A549 (cell line): ENCODE measurements around the gene SLC1A2. TPM values are rescaled to one million over a fixed set of nuclear protein-coding genes. Genes with fewer than 3 reads are reported as not detected.

Experiments used
- ATAC-seq, 2 experiments: fragments of 200-7000 bp in 1 of 2; fragments of >200 bp in 1 of 2; cut with Nextera tagmentation in 1 of 2; cut with Tn5 transposase in 1 of 2; 3 replicates each; pipeline versions ENCODE4 v1.8.0 to v1.9.1; 2018 to 2020; ENCODE audit warnings: mild to moderate bottlenecking in 1 of 2, moderate library complexity in 1 of 2
- CTCF ChIA-PET: fragments of 300-600 bp; sonication (Branson Sonifier 250); formaldehyde crosslinking; extraction: SDS; loops from one replicate; lab custom pipeline; 2021; ENCODE audit warnings: antibody characterized with exemption, inconsistent platforms; lab: Yijun Ruan, JAX
- POLR2A ChIA-PET: fragments of 350-600 bp; formaldehyde crosslinking; extraction: SDS; loops from one replicate; lab custom pipeline; 2021; ENCODE audit warnings: antibody characterized with exemption, inconsistent platforms; lab: Yijun Ruan, JAX
- DNase-seq, 2 experiments: peaks; one replicate each; pipeline versions ENCODE4 v3.0.0 to v3.0.0-alpha.2; 2011 to 2016; ENCODE audit warnings: low read depth in 1 of 2, low spot score in 1 of 2
- FAIRE-seq: peaks from 2 replicates; lab custom pipeline; 2011; peaks lifted over from hg19 to GRCh38; lab: Jason Lieb, UNC
- H3K27ac ChIP-seq, 2 experiments: fragments of >200 bp; sonication (Bioruptor Twin); formaldehyde crosslinking; 3 replicates each; pipeline ENCODE4 v1.5.1; 2016 to 2017
- H3K4me1 ChIP-seq: fragments of >200 bp; sonication (Bioruptor Twin); formaldehyde crosslinking; 3 replicates; pipeline ENCODE4 v1.6.1; 2016
- H3K4me2 ChIP-seq: fragments of >200 bp; sonication (Bioruptor Twin); formaldehyde crosslinking; 3 replicates; pipeline ENCODE4 v1.6.1; 2016
- H3K4me3 ChIP-seq: fragments of >200 bp; sonication (Bioruptor Twin); formaldehyde crosslinking; 3 replicates; pipeline ENCODE4 v1.5.1; 2016
- H3K9me3 ChIP-seq: fragments of >200 bp; sonication (Bioruptor Twin); formaldehyde crosslinking; 3 replicates; pipeline ENCODE4 v1.6.1; 2016
- CEBPB ChIP-seq, 2 experiments: fragments of >200 bp in 1 of 2; sonication (Bioruptor Twin) in 1 of 2; formaldehyde crosslinking in 1 of 2; IDR thresholded peaks; 2 replicates each; pipeline ENCODE4 v1.6.1; 2012 to 2016
- CHD4 ChIP-seq: fragments of 200-600 bp; sonication (generic); IDR thresholded peaks from 2 replicates; pipeline ENCODE4 v1.6.1; 2016; ENCODE audit warnings: antibody characterized with exemption, mild to moderate bottlenecking, borderline replicate concordance
- KDM1A ChIP-seq: fragments of 200-600 bp; sonication (generic); IDR thresholded peaks from 2 replicates; pipeline ENCODE4 v1.6.1; 2016; ENCODE audit warnings: low read depth, mild to moderate bottlenecking
- NR3C1 ChIP-seq: fragments of >200 bp; sonication (Bioruptor Twin); formaldehyde crosslinking; IDR thresholded peaks from 3 replicates; pipeline ENCODE4 v1.6.1; 2017
- WGBS: methylation state at CpG from one replicate; pipeline ENCODE4 v1.1.6; 2017; ENCODE audit errors: missing lambda C conversion rate; 5-methylcytosine and 5-hydroxymethylcytosine counted together
- polyA plus RNA-seq, 4 experiments: library from polyadenylated mRNA; depleted of rRNA in 3 of 4; stranded (reverse); fragments of >200 nt; fragmentation: RNase III in 1 of 4; extraction: RNeasy Plus Mini Kit Qiagen cat#74134 plus additional on column Dnase treatment in 1 of 4; gene quantifications; 2 replicates in 3 of 4; 3 replicates in 1 of 4; pipeline ENCODE4 v1.2.3, GENCODE V29; 2011 to 2017
- small RNA-seq, 6 experiments: library from RNA; depleted of rRNA; stranded (forward); fragments of <200 nt; gene quantifications; one replicate each; pipeline ENCODE3, GENCODE V24; 2012

Gene SLC1A2
- polyA plus RNA-seq, 2 of the 4 experiments (the other 2 are of a cell fraction) = 0.01 to 0.14 TPM

- H3K4me3 ChIP-seq = no peak overlapping the region
- FAIRE-seq = no peak
- TF ChIP-seq KDM1A (no peak), CEBPB (IDR thresholded peaks at IDR 0.05) (no peak), CHD4 (no peak), NR3C1 (no peak)
- TF ChIP-seq, all 56 proteins: peak for 0
- ChIA-PET POLR2A (no interaction called here), CTCF (interaction anchor here (1.0 kb wide), 1 partner anchor 187 kb away, joined by 3 read pairs; no protein-coding TSS in a partner anchor)
- Histone ChIP-seq H3K9me3 (no peaks in the 10 kb centered on the region), H3K4me1 (no peaks in the 10 kb centered on the region), H3K4me2 (no peak overlapping the region), H3K27ac (no peak overlapping the region)
- ATAC-seq (no peak), DNase-seq (no peak)
- WGBS = 88% methylated on average over 5 of the region's 5 CpGs
These were observed 214.7 kb downstream of the SLC1A2 start for GRCh38 chr11:35204614-35205013.

Small RNA genes within 50 kb of the gene (small RNA-seq; reads per million reads assigned to genes)
- 0 reads per million in 6 experiments for gene AC090625.1

Other genes with a start within 250 kb of the SLC1A2 start
- gene PAMR1, start 106.1 kb upstream of the SLC1A2 start, polyA plus RNA-seq (2011; rRNA removed) = not detected in 2 replicates
- not detected in 3 replicates for gene PAMR1, start 106.1 kb upstream of the SLC1A2 start, polyA plus RNA-seq (2017; fragmentation: RNase III; extraction: RNeasy Plus Mini Kit Qiagen cat#74134 plus additional on column Dnase treatment)
- 6.5 and 7.1 TPM in 2 replicates for gene FJX1, start 198.9 kb upstream of the SLC1A2 start, polyA plus RNA-seq (2011; rRNA removed)
- gene FJX1, start 198.9 kb upstream of the SLC1A2 start, polyA plus RNA-seq (2017; fragmentation: RNase III; extraction: RNeasy Plus Mini Kit Qiagen cat#74134 plus additional on column Dnase treatment) = 14.5 to 17.9 TPM (median 15.6 TPM) in 3 replicates
- gene TRIM44, start 243.2 kb upstream of the SLC1A2 start, polyA plus RNA-seq (2011; rRNA removed) = 70.4 and 102 TPM in 2 replicates
- 19.3 to 23.7 TPM (median 20.9 TPM) in 3 replicates for gene TRIM44, start 243.2 kb upstream of the SLC1A2 start, polyA plus RNA-seq (2017; fragmentation: RNase III; extraction: RNeasy Plus Mini Kit Qiagen cat#74134 plus additional on column Dnase treatment)